Activated CD4-positive, alpha-beta T cell treated with anti-CD3 and anti-CD28 coated beads for 1 hour (primary cell): Measurements from ENCODE around the gene SMG1.
"Not testable (repeated sequence)": the region's sequence is repeated elsewhere in the genome, so short reads cannot be mapped to it uniquely, and the experiment has no call there.

Experiments
- DNase-seq: peaks from one replicate; pipeline ENCODE4 v3.0.0-alpha.2; 2020

The SMG1 gene

GRCh38 chr16:18932243-18932987 lies 6.2 kb upstream of the SMG1 start:
- no peak for DNase-seq

- DNase-seq, result no peak
Measured at GRCh38 chr16:18931756-18932155, 5.5 kb upstream of the SMG1 start.

- DNase-seq, result not testable (repeated sequence)
Measured at GRCh38 chr16:18930095-18930494, 3.9 kb upstream of the SMG1 start.

- not testable (repeated sequence) for DNase-seq
Measured at GRCh38 chr16:18928073-18928472, 1.9 kb upstream of the SMG1 start.

GRCh38 chr16:18925215-18925985 lies 808 bp downstream of the SMG1 start:
- DNase-seq, result peak; percentile 38

GRCh38 chr16:18923935-18924334 lies 2.3 kb downstream of the SMG1 start:
- not testable (repeated sequence) for DNase-seq

- DNase-seq, result not testable (repeated sequence)
Measured at GRCh38 chr16:18923124-18923523, 3.1 kb downstream of the SMG1 start.

GRCh38 chr16:18909585-18909984 lies 16.6 kb downstream of the SMG1 start:
- not testable (repeated sequence) for DNase-seq

- not testable (repeated sequence) for DNase-seq
Measured at GRCh38 chr16:18908716-18909115, 17.5 kb downstream of the SMG1 start.

- DNase-seq, result not testable (repeated sequence)
Measured at GRCh38 chr16:18902778-18903177, 23.4 kb downstream of the SMG1 start.

GRCh38 chr16:18902044-18902443 lies 24.2 kb downstream of the SMG1 start:
- DNase-seq, result not testable (repeated sequence)

GRCh38 chr16:18901194-18901593 lies 25.0 kb downstream of the SMG1 start:
- not testable (repeated sequence) for DNase-seq

GRCh38 chr16:18884456-18884855 lies 41.8 kb downstream of the SMG1 start:
- not testable (repeated sequence) for DNase-seq

- DNase-seq, result not testable (repeated sequence)
Measured at GRCh38 chr16:18877734-18878133, 48.5 kb downstream of the SMG1 start.

GRCh38 chr16:18877259-18877658 lies 48.9 kb downstream of the SMG1 start:
- DNase-seq, result not testable (repeated sequence)

GRCh38 chr16:18876301-18876700 lies 49.9 kb downstream of the SMG1 start:
- DNase-seq, result not testable (repeated sequence)

- DNase-seq, result not testable (repeated sequence)
Measured at GRCh38 chr16:18869043-18869771, 57.0 kb downstream of the SMG1 start.

GRCh38 chr16:18866277-18866823 lies 59.9 kb downstream of the SMG1 start:
- DNase-seq, result not testable (repeated sequence)

- DNase-seq, result not testable (repeated sequence)
Measured at GRCh38 chr16:18862891-18863290, 63.3 kb downstream of the SMG1 start.

GRCh38 chr16:18855196-18855595 lies 71.0 kb downstream of the SMG1 start:
- DNase-seq, result no peak

- no peak for DNase-seq
Measured at GRCh38 chr16:18853694-18854093, 72.5 kb downstream of the SMG1 start.

GRCh38 chr16:18852647-18853046 lies 73.6 kb downstream of the SMG1 start:
- DNase-seq, result no peak

GRCh38 chr16:18846416-18846815 lies 79.8 kb downstream of the SMG1 start:
- DNase-seq, result no peak
